ENCODE results near the gene ARL2BP.

- TF ChIP-seq EZH2 (IDR thresholded peaks at IDR 0.05) (no peak), POLR2AphosphoS5 (IDR thresholded peaks at IDR 0.05; ENCODE audit: borderline replicate concordance, low read depth, low read length) (no peak)
These were observed 19.1 kb upstream of the ARL2BP start for GRCh38 chr16:57225978-57226377.

All from SK-N-MC (cell line).